Natural killer cell treated with Interleukin-12 subunit alpha and Interleukin-12 subunit beta and Interleukin-15 and Interleukin-18, amount 100 ng/mL, for 72 hours (primary cell): ENCODE data around the gene C1RL. TPM values are rescaled to one million over a fixed set of nuclear protein-coding genes. Genes with fewer than 3 reads are reported as not detected.

Source experiments
- ATAC-seq, 2 donors: fragments of 150-1000 bp; cut with Tn5 transposase in 1 of 2; sonication (Bioruptor Pico), chemical (Tn5 transposase) in 1 of 2; 2 replicates each; pipeline ENCODE4 v1.10.0; 2021
- DNase-seq: peaks from one replicate; pipeline ENCODE4 v3.0.0; 2022; ENCODE audit warnings: low spot score
- H3K27ac Mint-ChIP-seq, 2 donors: 1 replicate in 1 of 2; 2 replicates in 1 of 2; pipeline ENCODE4 v1.8.0; 2022; ENCODE audit warnings: mixed read lengths in 2 of 2, mild to moderate bottlenecking in 1 of 2, moderate library complexity in 1 of 2
- H3K27me3 Mint-ChIP-seq, 2 donors: 1 replicate in 1 of 2; 2 replicates in 1 of 2; pipeline ENCODE4 v1.8.0; 2022; ENCODE audit warnings: mixed read lengths in 2 of 2
- H3K36me3 Mint-ChIP-seq: one replicate; pipeline ENCODE4 v1.8.0; 2022; ENCODE audit warnings: mixed read lengths
- H3K4me1 Mint-ChIP-seq, 2 donors: 1 replicate in 1 of 2; 2 replicates in 1 of 2; pipeline ENCODE4 v1.8.0; 2022; ENCODE audit warnings: low read depth in 2 of 2, mixed read lengths in 2 of 2, mild to moderate bottlenecking in 1 of 2
- H3K4me3 Mint-ChIP-seq: one replicate; pipeline ENCODE4 v1.8.0; 2022; ENCODE audit warnings: mixed read lengths
- H3K9me3 Mint-ChIP-seq: 2 replicates; pipeline ENCODE4 v1.8.0; 2022; ENCODE audit warnings: mixed read lengths
- total RNA-seq, 2 donors: library from RNA; stranded (reverse); gene quantifications; one replicate each; pipeline ENCODE4 v1.2.3, GENCODE V29; 2022

C1RL gene
- total RNA-seq, 2 donors from 2014 or later = 24.8 to 29.1 TPM

DNA sequence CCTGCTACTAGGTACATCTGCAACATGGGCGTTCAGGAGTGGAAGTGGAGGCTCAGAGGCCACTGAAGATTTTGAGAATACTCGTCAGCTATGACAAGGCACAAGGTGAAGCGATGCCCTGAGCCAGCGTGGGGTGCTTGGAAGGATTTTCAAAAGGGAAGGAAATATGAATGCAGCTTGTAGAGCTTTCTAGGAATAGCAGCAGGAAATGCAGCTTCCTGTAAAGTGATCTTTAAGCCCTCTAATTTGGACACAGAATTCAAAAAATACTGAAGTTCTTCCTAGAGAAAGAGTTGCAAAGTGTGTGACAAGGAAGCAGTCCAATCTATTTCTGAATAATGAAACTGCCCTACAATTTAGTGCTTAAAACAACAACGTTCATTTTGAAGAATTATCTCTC is 61.7 kb downstream of the C1RL start:
- Mint-ChIP-seq H3K4me3 (no peak overlapping the region), H3K36me3 (no peaks in the 10 kb centered on the region), H3K9me3 (no peaks in the 10 kb centered on the region), H3K4me1 (peaks cover 0 to 7% of the 10 kb centered on the region in 2 donors), H3K27ac (no peak overlapping the region), H3K27me3 (peaks cover 2 to 12% of the 10 kb centered on the region in 2 donors)
- DNase-seq (no peak), ATAC-seq (no peak)

DNA sequence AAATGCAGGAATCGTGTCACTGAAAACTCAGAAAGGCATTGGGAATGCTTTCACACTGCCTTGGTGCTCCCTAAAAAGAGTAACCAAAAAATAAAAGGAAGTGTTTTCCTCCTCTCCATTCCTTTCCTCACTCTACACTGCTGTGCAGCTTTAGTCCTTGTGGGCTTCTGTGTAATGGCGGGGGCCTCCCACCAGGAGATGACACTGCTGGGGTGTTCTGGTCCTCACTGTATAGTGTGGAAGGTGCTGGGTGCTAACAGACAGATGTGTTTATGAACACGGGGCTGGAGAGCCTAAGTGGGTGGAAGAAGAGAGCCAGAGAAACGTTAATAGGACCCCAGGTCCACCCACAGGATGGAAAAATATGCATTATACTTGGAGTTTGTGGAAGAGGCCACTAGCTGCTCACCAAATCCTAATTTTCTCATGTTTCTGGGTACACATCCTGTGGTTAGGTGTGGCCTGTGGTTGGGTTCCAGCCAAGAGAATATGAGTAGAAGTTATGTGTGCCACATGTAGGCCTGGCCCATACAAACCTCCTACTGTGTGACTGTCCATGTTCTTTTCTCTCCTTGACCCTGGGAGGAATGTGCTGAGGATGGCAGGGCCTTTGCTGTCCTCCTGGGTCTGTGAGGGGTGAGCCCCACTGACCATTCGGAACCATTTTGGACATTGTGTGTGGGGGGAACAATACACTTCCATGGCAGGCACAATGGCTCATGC is 62.5 kb downstream of the C1RL start:
- H3K27ac Mint-ChIP-seq = no peak overlapping the region
- DNase-seq (no peak), ATAC-seq (no peak)
- no peaks in the 10 kb centered on the region for H3K9me3 Mint-ChIP-seq
- peaks cover 0 to 7% of the 10 kb centered on the region in 2 donors for H3K4me1 Mint-ChIP-seq
- no peak overlapping the region for H3K4me3 Mint-ChIP-seq
- no peaks in the 10 kb centered on the region for H3K36me3 Mint-ChIP-seq
- peaks cover 2 to 5% of the 10 kb centered on the region in 2 donors for H3K27me3 Mint-ChIP-seq

- Mint-ChIP-seq H3K27me3 (no peaks in the 10 kb centered on the region), H3K4me1 (peaks cover 0 to 7% of the 10 kb centered on the region in 2 donors), H3K4me3 (no peak overlapping the region), H3K27ac (no peak overlapping the region), H3K9me3 (no peaks in the 10 kb centered on the region), H3K36me3 (no peaks in the 10 kb centered on the region)
- DNase-seq (no peak), ATAC-seq (no peak)
Observed at GRCh38 chr12:7045913-7046312, 63.1 kb downstream of the C1RL start.

Other genes with a start within 250 kb of the C1RL start
- gene TPI1, start 241.7 kb downstream of the C1RL start, total RNA-seq = 1,000 to 10,000 TPM; 1,157 to 1,903 TPM
- 1 to 10 TPM; 6.0 to 6.9 TPM for gene SPSB2, start 235.9 kb downstream of the C1RL start, total RNA-seq
- 1 to 10 TPM; 3.2 to 7.1 TPM for gene LRRC23, start 204.4 kb downstream of the C1RL start, total RNA-seq
- 100 to 1,000 TPM; 151 to 158 TPM for gene ENO2, start 194.6 kb downstream of the C1RL start, total RNA-seq
- 10 to 100 TPM; 36.5 to 62.2 TPM for gene ATN1, start 181.3 kb downstream of the C1RL start, total RNA-seq
- gene RNU7-1, start 165.4 kb downstream of the C1RL start, total RNA-seq = not detected
- gene C12orf57, start 165.2 kb downstream of the C1RL start, total RNA-seq = 100 to 1,000 TPM in 1 of 2 donors, 10 to 100 TPM in 1; 89.7 to 106 TPM
- 100 to 1,000 TPM in 1 of 2 donors, 10 to 100 TPM in 1; 71.6 to 131 TPM for gene PTPN6, start 157.9 kb downstream of the C1RL start, total RNA-seq
- gene PHB2, start 138.6 kb downstream of the C1RL start, total RNA-seq = 100 to 1,000 TPM; 227 to 350 TPM
- 100 to 1,000 TPM in 1 of 2 donors, 10 to 100 TPM in 1; 74.9 to 141 TPM for gene EMG1, start 138.3 kb downstream of the C1RL start, total RNA-seq
- 10 to 100 TPM; 25.4 to 31.9 TPM for gene LPCAT3, start 90.7 kb downstream of the C1RL start, total RNA-seq
- 1 to 10 TPM; 1.3 to 4.3 TPM for gene C1S, start 48.5 kb downstream of the C1RL start, total RNA-seq
- 1 to 10 TPM; 1.6 to 1.7 TPM for gene C1R, start 16.8 kb downstream of the C1RL start, total RNA-seq
- not detected for gene RBP5, start 19.7 kb upstream of the C1RL start, total RNA-seq
- 10 to 100 TPM; 36.3 to 40.0 TPM for gene CLSTN3, start 21.2 kb upstream of the C1RL start, total RNA-seq
- 10 to 100 TPM; 24.0 to 42.8 TPM for gene PEX5, start 80.5 kb upstream of the C1RL start, total RNA-seq
- not detected for gene ACSM4, start 194.9 kb upstream of the C1RL start, total RNA-seq